GM18861 (cell line): ENCODE results near the gene IL24.

Experiments
- ATAC-seq: cut with Tn5 transposase; IDR thresholded peaks from one replicate; pipeline ENCODE4 v1.9.1; 2021; ENCODE audit not compliant: unreplicated experiment

Gene IL24

GRCh38 chr1:206903687-206904086 is 6.4 kb downstream of the IL24 start:
- ATAC-seq, result no peak

DNA sequence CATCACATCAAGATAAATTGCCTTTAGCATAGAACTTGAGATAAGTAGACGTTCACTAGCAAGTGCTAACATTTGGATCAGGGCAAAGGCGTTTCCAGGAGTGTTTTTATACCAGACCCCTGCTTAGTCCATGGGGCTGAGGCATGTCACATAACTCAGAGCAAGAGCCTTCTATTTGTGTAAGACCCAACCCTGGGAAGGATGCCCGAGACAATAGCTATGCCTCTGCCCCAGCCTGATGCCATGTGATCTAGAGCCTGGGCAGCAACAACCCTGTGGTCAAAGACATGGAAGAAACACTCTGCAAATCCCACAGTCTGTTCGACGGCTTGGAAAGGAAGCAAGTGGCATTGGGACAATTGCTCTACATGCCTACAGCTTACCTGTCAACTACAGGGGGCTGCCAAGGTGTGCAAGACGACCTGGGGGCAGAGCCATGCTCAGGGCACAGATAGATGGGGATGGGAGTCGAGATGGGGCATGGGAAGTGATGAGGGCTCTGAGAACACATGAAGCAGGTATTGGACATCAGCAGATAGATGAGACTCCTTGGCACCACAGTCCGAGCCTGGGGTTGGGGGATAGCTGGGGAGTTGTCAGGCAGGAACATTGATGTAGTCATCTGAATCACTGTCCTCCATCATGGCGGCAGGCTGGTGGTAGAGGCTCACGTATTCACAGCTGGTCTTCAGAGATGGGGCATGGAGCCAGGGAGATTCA is 7.3 kb downstream of the IL24 start:
- ATAC-seq, result no peak

DNA sequence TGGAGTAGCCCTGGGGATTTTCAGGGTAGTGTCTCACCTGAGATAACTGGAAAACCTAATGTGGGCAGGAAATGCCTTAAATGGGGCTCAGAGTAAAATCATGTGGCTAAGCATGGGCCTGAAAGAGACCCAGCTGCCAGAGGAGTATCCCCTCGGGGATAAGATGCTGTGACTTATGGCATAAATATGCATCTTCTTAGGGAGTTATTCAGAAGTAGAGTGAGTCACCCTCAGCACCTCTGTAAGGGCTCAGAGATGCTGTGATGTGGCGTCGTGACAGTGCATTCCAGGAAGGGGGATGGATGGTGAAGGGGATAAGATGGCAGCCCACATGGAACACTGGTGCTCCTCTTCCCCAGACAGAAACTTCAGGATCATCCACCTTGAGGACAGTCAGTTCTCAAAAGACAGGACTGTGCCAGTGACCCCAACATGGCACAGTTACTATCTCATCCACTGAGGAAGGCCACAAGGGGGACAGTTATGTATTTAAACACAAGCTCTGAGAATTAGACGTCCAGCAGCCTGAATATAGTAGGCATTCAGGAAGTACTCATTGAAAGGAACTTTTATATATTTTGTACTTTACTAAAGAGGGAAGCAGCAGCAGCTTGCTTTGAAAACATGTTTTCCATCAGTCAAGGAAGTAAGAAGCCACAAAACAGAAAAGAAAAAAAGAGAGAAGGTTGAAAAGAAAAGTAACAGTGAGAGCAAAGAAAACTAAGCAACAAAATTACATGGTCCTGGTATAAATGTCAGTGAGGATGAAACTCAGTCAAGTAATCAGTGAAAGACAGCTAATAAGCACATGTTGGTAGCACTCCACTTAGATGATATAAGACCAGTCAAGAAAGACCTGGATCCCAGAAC is 8.3 kb downstream of the IL24 start:
- peak; percentile 84 for ATAC-seq

- no peak for ATAC-seq
Observed at GRCh38 chr1:206907304-206907991, 10.2 kb downstream of the IL24 start.

GRCh38 chr1:206908038-206908437 is 10.8 kb downstream of the IL24 start:
- ATAC-seq, result no peak

- no peak for ATAC-seq
Observed at GRCh38 chr1:206909161-206909882, 12.1 kb downstream of the IL24 start.

DNA sequence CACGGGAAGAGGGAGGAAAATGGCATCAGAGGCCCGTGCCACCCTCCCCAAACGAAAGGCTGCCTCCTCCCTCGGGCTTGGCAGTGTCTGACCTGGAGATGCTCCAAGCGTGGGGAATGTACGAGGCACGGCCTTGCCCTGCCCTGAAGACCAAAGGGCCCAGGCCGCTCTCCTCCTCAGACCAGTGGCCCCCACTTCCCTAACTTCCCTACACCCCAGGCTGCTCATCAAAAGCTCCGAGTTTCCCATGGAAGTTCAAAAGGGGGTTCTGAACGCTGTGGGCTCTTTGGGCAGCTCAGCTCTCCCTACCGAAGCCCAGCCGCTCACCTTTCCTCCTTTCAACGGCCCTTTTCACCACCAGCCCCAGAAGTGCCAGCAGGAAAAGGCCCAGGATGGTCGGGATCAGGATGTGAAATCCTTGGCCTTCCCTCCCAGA is 12.7 kb downstream of the IL24 start:
- no peak for ATAC-seq

- no peak for ATAC-seq
Observed at GRCh38 chr1:206911064-206911663, 13.9 kb downstream of the IL24 start.

DNA sequence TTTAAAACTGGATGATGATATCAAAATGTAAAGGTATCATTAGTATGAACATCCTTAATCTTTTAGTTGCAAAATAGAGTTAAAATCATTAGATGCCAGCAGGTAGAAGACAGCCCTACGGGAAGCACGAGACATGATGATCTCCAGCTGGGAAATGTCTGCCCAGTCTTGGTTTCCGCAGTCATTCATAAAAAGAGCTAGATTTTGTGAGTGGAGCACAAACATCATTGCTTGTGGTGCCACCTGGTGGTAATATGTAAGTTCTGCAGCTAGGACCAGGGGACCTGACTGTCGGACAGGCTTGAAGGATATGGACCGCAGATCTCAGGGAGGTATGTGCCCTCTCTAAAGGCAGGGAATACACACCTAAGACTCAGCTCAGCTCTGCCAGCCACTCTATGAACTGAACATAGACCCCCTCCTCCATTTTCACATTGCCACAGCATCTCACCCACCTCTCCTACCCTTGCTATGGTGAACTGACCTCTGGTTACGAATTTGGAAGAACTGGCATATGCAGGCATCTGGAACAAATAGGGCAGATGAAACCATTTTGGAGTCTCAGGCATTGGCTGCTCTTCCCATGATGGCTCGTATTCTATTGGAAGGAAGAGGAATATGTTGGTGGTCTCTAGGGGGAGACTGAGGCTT is 15.3 kb downstream of the IL24 start:
- ATAC-seq, result no peak

DNA sequence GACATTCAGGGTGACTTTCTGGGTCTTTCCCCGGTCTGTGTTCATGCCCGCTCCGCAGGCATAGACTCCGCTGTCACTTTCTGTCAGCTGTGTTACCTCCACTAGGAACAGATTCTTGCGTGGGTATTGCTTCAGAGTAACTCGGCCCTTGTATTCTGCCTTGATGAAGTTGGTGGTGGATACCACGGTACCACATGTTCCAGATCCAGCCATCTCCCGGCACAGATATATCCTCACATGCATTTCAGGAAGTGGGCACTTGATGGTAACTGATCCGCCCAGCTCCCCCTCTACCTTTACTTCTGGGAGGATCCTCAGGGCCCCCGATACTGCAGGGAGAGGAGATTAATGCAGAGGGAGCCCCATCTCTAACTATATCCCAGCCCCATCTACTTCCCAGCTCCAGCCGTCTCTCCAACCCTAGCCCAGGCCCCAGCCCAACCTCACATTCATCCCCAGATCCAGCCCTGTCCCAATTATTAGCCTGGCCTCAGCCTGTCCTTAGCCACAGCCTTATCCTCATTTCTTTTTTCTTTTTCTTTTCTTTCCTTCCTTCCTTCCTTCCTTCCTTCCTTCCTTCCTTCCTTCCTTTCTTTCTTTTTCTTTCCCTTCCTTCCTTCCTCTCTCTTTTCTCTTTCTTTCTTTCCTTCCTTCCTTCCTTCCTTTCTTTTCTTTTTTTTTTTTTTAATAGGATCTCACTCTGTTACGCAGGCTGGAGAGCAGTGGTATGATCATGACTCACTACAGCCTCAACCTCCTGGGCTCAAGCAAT is 16.7 kb downstream of the IL24 start:
- ATAC-seq, result no peak

DNA sequence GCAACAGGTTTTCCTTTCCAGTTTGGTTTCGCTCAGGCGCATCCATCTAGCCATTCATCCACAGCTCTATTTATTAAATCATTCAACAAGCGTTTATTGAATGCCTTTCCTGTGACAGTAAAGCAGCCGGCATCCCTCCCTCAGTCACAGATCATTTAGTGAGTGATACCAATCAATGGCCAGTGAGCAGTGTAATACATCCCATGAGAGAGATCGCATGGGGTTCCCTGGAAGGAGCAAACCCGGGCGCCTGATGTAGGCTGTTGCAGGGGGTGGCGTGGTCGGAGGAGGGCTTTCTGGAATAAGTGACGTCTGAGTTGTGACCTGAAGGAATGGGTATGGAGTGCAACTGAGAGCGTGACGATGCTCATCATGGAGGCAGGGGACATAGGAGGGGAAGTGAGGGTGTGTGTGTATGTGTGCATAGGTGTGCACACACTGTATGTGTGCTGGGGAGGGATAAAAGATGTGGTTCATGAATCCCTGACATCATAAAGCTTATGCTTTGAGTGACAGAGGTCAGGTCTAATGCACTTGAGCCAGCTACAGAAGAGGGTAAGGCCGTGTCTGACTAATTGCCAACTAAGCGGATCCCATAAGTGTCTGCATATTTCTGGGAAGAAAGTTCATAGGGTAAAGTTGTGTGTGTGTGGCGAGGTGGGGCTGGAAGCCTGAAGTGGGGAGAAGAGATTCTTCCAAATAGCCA is 17.9 kb downstream of the IL24 start:
- ATAC-seq, result no peak

GRCh38 chr1:206916000-206916709 is 18.9 kb downstream of the IL24 start:
- ATAC-seq, result no peak

DNA sequence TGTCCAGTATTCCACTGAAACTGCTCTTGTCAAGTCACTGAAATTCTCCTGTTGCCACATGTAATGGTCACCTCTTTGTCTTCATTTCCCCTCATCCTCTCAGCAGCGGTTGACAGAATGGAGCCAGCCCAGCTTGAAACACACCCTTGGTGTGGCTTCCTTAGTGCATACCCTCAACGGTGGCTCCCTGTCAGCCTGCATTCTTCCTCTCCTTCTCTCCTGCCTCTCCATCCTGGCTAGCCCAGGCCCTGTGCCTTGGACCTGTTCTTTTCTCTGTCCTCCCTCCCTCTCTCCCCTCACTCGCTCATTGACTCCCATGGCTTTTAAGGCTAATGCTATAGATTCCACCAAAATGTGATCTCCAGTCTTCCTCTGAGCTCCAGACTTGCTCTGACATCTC is 20.8 kb downstream of the IL24 start:
- ATAC-seq, result no peak

DNA sequence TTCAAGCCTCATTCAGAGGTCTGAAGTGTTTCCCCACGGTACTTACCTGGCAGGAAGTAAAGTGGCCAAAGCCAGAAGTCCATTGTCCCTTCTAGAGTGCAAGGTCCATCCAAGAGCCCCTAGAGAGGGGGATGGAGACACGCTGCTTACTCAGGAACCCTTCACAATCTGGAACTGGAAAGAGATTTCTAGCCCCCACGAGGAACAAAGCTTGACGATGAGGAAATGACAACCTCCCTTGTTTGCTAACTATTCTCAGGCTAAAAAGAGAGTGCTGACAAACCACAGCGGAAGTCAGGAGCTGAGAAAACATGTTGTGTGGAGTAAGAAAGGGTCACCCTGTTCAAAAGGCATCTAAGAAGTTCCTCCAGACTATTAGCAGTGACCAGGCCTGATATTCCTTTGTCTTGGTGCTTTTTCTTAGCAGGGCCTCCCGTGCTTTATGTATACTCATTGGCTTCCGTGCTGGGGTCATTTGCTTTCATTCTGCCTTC is 24.6 kb downstream of the IL24 start, which contains the start of gene FCMR:
Gene FCMR (minus strand): TSS at position 170 of the 494 bp plus-strand sequence. CDS start 87 bp downstream, at position 83.
- no peak for ATAC-seq

GRCh38 chr1:206922524-206922923 is 25.3 kb downstream of the IL24 start:
- ATAC-seq, result no peak

GRCh38 chr1:206923009-206923960 is 26.0 kb downstream of the IL24 start:
- peak; percentile 48 for ATAC-seq
